Erythroblast (primary cell): ENCODE measurements around the gene HOXC10.

Source experiments
- GATA1 ChIP-seq: IDR thresholded peaks from 2 replicates; pipeline ENCODE4 v1.6.1; 2011; ENCODE audit warnings: low read depth, mild to moderate bottlenecking, control low read depth, low read length, moderate library complexity
- POLR2A ChIP-seq: IDR thresholded peaks from 2 replicates; pipeline ENCODE4 v1.6.1; 2011; ENCODE audit warnings: mild to moderate bottlenecking, low read length

DNA sequence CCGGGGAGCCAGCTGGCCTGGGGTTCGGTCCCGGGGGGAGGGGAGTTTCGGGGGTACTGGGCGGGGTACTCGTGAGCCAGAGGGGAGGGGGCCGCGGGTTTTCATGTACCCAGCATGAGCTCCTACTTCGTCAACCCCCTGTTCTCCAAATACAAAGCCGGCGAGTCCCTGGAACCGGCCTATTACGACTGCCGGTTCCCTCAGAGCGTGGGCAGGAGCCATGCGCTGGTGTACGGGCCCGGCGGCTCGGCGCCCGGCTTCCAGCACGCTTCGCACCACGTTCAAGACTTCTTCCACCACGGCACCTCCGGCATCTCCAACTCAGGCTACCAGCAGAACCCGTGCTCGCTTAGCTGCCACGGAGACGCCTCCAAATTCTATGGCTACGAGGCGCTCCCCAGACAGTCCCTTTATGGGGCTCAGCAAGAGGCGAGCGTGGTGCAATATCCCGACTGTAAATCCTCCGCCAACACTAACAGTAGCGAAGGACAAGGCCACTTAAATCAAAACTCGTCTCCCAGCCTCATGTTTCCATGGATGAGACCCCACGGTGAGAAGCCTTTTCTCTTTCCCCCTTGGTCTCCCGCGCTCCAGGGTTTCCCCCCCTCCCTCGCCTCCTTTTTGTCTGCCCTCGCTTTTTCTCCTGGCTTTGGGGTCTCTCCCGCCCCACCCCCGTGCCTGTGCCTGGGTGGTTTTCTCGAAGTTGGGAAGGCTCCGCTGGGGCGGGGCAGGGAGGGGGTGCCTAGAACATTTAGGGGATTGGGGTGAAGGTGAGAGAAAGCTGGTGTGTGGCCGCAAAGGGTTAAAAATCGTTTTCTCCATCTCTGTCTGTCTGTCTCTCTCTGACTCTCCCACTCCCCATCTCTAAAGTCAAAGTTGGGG lies 24.5 kb downstream of the HOXC10 start:
- TF ChIP-seq POLR2A, result no peak
- TF ChIP-seq GATA1, result no peak
